SK-N-SH (cell line): ENCODE results near the gene JMJD1C. TPM values are rescaled to one million over a fixed set of nuclear protein-coding genes. Genes with fewer than 3 reads are reported as not detected.

Experiments used
- CTCF ChIA-PET: fragments of 300-600, 350-600 bp; formaldehyde crosslinking; extraction: SDS; loops from one replicate; lab custom pipeline; 2021; lab: Yijun Ruan, JAX
- POLR2A ChIA-PET: fragments of 350-600 bp; sonication (Branson Sonifier 250); formaldehyde crosslinking; extraction: SDS; loops from one replicate; lab custom pipeline; 2020; ENCODE audit warnings: antibody characterized with exemption, inconsistent platforms; lab: Yijun Ruan, JAX
- DNase-seq: peaks from one replicate; pipeline ENCODE4 v3.0.0; 2012
- H2AFZ ChIP-seq: fragments of 200-600 bp; sonication (generic); 2 replicates; pipeline ENCODE4 v1.8.1; 2016; ENCODE audit warnings: antibody characterized with exemption, mild to moderate bottlenecking, low read depth
- H3F3A ChIP-seq: fragments of 200-600 bp; sonication (generic); replicated peaks from 2 replicates; pipeline ENCODE3; 2016; ENCODE audit warnings: antibody characterized with exemption, mild to moderate bottlenecking; ENCODE audit not compliant: insufficient read depth
- H3K27ac ChIP-seq, 2 experiments: fragments of 200-500 bp in 1 of 2; fragments of 200-600 bp in 1 of 2; sonication (Bioruptor generic) in 1 of 2; sonication (generic), shearing (Covaris generic) in 1 of 2; 2 replicates each; pipeline versions ENCODE4 v1.5.1 to v1.6.1; 2014 to 2016; ENCODE audit warnings: low read depth in 2 of 2, inconsistent platforms in 1 of 2, low read length in 1 of 2, mild to moderate bottlenecking in 1 of 2, mixed read lengths in 1 of 2
- H3K27me3 ChIP-seq: fragments of 200-600 bp; sonication (generic), shearing (Covaris generic); 2 replicates; pipeline ENCODE4 v1.6.1; 2016; ENCODE audit warnings: mixed run types; ENCODE audit not compliant: insufficient read depth
- H3K36me3 ChIP-seq, 2 experiments: fragments of 200-500 bp in 1 of 2; fragments of 200-600 bp in 1 of 2; sonication (Bioruptor generic) in 1 of 2; sonication (generic) in 1 of 2; replicated peaks in 1 of 2; 2 replicates each; pipeline versions ENCODE3 to v1.5.1; 2014 to 2016; ENCODE audit warnings: low read length in 1 of 2, mild to moderate bottlenecking in 1 of 2; ENCODE audit not compliant: insufficient read depth in 2 of 2, control insufficient read depth in 1 of 2
- H3K4me1 ChIP-seq, 2 experiments: fragments of 200-500 bp in 1 of 2; fragments of 200-600 bp in 1 of 2; sonication (Bioruptor generic) in 1 of 2; sonication (generic), shearing (Covaris generic) in 1 of 2; 2 replicates each; pipeline versions ENCODE4 v1.5.1 to v1.6.1; 2014 to 2016; ENCODE audit warnings: low read depth in 1 of 2, low read length in 1 of 2, mixed run types in 1 of 2; ENCODE audit not compliant: insufficient read depth in 2 of 2, control insufficient read depth in 1 of 2
- H3K4me2 ChIP-seq: fragments of 200-600 bp; sonication (generic), shearing (Covaris generic); 2 replicates; pipeline ENCODE4 v1.6.1; 2017; ENCODE audit warnings: mixed run types
- H3K4me3 ChIP-seq, 2 experiments: fragments of 200-500 bp in 1 of 2; fragments of 200-600 bp in 1 of 2; sonication (Bioruptor generic) in 1 of 2; sonication (generic), shearing (Covaris generic) in 1 of 2; 2 replicates each; pipeline versions ENCODE4 v1.5.1 to v1.8.1; 2014 to 2016; ENCODE audit warnings: low read depth in 2 of 2, inconsistent platforms in 1 of 2, low read length in 1 of 2, mild to moderate bottlenecking in 1 of 2, mixed read lengths in 1 of 2, moderate library complexity in 1 of 2
- H3K79me2 ChIP-seq: fragments of 200-600 bp; sonication (generic); 2 replicates; pipeline ENCODE4 v1.8.1; 2017; ENCODE audit warnings: mild to moderate bottlenecking; ENCODE audit not compliant: insufficient read depth
- H3K9ac ChIP-seq: fragments of 200-600 bp; sonication (generic); 2 replicates; pipeline ENCODE4 v1.6.1; 2017; ENCODE audit warnings: mixed run types
- H3K9me2 ChIP-seq: fragments of 200-600 bp; sonication (generic); 2 replicates; pipeline ENCODE4 v1.6.1; 2017; ENCODE audit warnings: mixed run types
- H3K9me3 ChIP-seq: fragments of 200-600 bp; sonication (generic); 2 replicates; pipeline ENCODE4 v1.6.1; 2017; ENCODE audit warnings: mixed run types, mild to moderate bottlenecking, moderate library complexity
- H4K20me1 ChIP-seq: fragments of 200-600 bp; sonication (generic); 2 replicates; pipeline ENCODE4 v1.6.1; 2017; ENCODE audit warnings: mild to moderate bottlenecking, mixed run types; ENCODE audit not compliant: insufficient read depth
- ELF1 ChIP-seq: IDR thresholded peaks from 2 replicates; pipeline ENCODE4 v1.4.0; 2012
- NFIC ChIP-seq: IDR thresholded peaks from 2 replicates; pipeline ENCODE4 v1.4.0; 2012; ENCODE audit warnings: borderline replicate concordance
- RXRA ChIP-seq: IDR thresholded peaks from 2 replicates; pipeline ENCODE4 v1.4.0; 2012; ENCODE audit warnings: low read depth, mild to moderate bottlenecking, borderline replicate concordance
- TAF1 ChIP-seq: IDR thresholded peaks from 2 replicates; pipeline ENCODE4 v1.6.1; 2012; ENCODE audit warnings: low read depth, mild to moderate bottlenecking, low read length, moderate library complexity, borderline replicate concordance
- YY1 ChIP-seq: IDR thresholded peaks from 2 replicates; pipeline ENCODE4 v1.4.0; 2012; ENCODE audit warnings: low read depth, mild to moderate bottlenecking
- WGBS: methylation state at CpG from one replicate; pipeline ENCODE4 v1.1.6; 2017; ENCODE audit warnings: low lambda C conversion rate; 5-methylcytosine and 5-hydroxymethylcytosine counted together
- polyA plus RNA-seq, 3 experiments: library from polyadenylated mRNA; depleted of rRNA; stranded (reverse); fragments of >200 nt; gene quantifications; 2 replicates each; pipeline ENCODE4 v1.2.3, GENCODE V29; 2012
- TF ChIP-seq, protein P1 (sequence below): IDR thresholded peaks from 2 replicates; pipeline ENCODE4 v1.4.0; 2012; ENCODE audit warnings: low read depth, borderline replicate concordance
- TF ChIP-seq, protein P2 (sequence below): fragments of 150-350 bp; IDR thresholded peaks from 2 replicates; pipeline ENCODE4 v1.6.1; 2017; ENCODE audit warnings: antibody characterized with exemption, low read length, low read depth, borderline replicate concordance
- TF ChIP-seq, protein P3 (sequence below): IDR thresholded peaks from 2 replicates; pipeline ENCODE4 v1.6.1; 2012; ENCODE audit warnings: mild to moderate bottlenecking, low read depth, low read length, moderate library complexity

Gene JMJD1C
- polyA plus RNA-seq, 1 of the 3 experiments (the other 2 are of a cell fraction) = 11.7 TPM

DNA sequence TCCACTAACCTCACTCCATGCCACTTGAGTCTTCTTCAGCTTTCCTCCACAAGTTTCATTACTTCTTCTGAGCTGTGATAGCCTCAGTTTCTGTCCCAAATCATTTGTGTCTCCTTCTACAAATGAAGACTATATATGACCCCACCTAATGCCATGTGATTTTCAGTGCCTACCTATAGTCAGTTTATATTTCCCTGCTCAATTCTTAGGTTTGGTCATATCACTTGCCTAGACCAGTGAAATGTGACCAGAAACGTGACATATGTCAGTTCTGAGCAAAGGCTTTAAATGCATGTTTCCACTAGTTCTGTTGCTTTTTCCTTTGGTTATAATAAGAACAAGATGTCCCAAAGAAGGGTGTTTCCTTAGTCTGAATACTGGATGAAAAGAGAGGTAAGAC is 30.8 kb upstream of the JMJD1C start:
- POLR2A ChIA-PET = no interaction called here

More for the DNA sequence above, 30.8 kb upstream of the JMJD1C start:
- no peak overlapping the region for H3K4me3 ChIP-seq
- H3K9ac ChIP-seq = no peak overlapping the region
- H4K20me1 ChIP-seq = no peaks in the 10 kb centered on the region; the same call in 1 of the 2 replicates
- H3K79me2 ChIP-seq = peaks cover 99% of the 10 kb centered on the region
- no peaks in the 10 kb centered on the region for H3K27me3 ChIP-seq
- H3K9me3 ChIP-seq = no peaks in the 10 kb centered on the region
- CTCF ChIA-PET = interaction anchor here (1.2 kb wide), 1 partner anchor 10 kb away, joined by 3 read pairs; no protein-coding TSS in a partner anchor
- H3K36me3 ChIP-seq = peaks cover 0 to 7% of the 10 kb centered on the region in 2 experiments
- H3F3A ChIP-seq = peaks cover 9% of the 10 kb centered on the region
- H3K9me2 ChIP-seq = no peaks in the 10 kb centered on the region
- H3K4me2 ChIP-seq = no peak overlapping the region
- H2AFZ ChIP-seq = no peak overlapping the region
- WGBS = 93% methylated on average over 1 of the region's 1 CpG
- TF ChIP-seq, protein P1, sequence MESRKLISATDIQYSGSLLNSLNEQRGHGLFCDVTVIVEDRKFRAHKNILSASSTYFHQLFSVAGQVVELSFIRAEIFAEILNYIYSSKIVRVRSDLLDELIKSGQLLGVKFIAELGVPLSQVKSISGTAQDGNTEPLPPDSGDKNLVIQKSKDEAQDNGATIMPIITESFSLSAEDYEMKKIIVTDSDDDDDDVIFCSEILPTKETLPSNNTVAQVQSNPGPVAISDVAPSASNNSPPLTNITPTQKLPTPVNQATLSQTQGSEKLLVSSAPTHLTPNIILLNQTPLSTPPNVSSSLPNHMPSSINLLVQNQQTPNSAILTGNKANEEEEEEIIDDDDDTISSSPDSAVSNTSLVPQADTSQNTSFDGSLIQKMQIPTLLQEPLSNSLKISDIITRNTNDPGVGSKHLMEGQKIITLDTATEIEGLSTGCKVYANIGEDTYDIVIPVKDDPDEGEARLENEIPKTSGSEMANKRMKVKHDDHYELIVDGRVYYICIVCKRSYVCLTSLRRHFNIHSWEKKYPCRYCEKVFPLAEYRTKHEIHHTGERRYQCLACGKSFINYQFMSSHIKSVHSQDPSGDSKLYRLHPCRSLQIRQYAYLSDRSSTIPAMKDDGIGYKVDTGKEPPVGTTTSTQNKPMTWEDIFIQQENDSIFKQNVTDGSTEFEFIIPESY = no peak
- no peak for TF ChIP-seq YY1
- no peak for TF ChIP-seq ELF1
- TF ChIP-seq, protein P2, sequence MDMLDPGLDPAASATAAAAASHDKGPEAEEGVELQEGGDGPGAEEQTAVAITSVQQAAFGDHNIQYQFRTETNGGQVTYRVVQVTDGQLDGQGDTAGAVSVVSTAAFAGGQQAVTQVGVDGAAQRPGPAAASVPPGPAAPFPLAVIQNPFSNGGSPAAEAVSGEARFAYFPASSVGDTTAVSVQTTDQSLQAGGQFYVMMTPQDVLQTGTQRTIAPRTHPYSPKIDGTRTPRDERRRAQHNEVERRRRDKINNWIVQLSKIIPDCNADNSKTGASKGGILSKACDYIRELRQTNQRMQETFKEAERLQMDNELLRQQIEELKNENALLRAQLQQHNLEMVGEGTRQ = no peak
- TF ChIP-seq, protein P3, sequence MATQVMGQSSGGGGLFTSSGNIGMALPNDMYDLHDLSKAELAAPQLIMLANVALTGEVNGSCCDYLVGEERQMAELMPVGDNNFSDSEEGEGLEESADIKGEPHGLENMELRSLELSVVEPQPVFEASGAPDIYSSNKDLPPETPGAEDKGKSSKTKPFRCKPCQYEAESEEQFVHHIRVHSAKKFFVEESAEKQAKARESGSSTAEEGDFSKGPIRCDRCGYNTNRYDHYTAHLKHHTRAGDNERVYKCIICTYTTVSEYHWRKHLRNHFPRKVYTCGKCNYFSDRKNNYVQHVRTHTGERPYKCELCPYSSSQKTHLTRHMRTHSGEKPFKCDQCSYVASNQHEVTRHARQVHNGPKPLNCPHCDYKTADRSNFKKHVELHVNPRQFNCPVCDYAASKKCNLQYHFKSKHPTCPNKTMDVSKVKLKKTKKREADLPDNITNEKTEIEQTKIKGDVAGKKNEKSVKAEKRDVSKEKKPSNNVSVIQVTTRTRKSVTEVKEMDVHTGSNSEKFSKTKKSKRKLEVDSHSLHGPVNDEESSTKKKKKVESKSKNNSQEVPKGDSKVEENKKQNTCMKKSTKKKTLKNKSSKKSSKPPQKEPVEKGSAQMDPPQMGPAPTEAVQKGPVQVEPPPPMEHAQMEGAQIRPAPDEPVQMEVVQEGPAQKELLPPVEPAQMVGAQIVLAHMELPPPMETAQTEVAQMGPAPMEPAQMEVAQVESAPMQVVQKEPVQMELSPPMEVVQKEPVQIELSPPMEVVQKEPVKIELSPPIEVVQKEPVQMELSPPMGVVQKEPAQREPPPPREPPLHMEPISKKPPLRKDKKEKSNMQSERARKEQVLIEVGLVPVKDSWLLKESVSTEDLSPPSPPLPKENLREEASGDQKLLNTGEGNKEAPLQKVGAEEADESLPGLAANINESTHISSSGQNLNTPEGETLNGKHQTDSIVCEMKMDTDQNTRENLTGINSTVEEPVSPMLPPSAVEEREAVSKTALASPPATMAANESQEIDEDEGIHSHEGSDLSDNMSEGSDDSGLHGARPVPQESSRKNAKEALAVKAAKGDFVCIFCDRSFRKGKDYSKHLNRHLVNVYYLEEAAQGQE = no peak
- no peak for TF ChIP-seq RXRA
- no peak for TF ChIP-seq TAF1
- no peak for TF ChIP-seq NFIC
- H3K27ac ChIP-seq = no peak overlapping the region
- H3K4me1 ChIP-seq = peaks cover 0 to 19% of the 10 kb centered on the region in 2 experiments; a peak in 1 of 4 replicates
- DNase-seq = no peak
